22Rv1 (cell line): ENCODE data around the gene GALM.

Experiments
- ZFX ChIP-seq: fragments of 450-650 bp; IDR thresholded peaks from 2 replicates; pipeline ENCODE4 v1.6.1; 2017; ENCODE audit warnings: antibody characterized with exemption, borderline replicate concordance
- TF ChIP-seq, protein P1 (sequence below): fragments of 450-650 bp; IDR thresholded peaks from 2 replicates; pipeline ENCODE4 v1.5.1; 2017; ENCODE audit warnings: mild to moderate bottlenecking

- TF ChIP-seq, protein P1, sequence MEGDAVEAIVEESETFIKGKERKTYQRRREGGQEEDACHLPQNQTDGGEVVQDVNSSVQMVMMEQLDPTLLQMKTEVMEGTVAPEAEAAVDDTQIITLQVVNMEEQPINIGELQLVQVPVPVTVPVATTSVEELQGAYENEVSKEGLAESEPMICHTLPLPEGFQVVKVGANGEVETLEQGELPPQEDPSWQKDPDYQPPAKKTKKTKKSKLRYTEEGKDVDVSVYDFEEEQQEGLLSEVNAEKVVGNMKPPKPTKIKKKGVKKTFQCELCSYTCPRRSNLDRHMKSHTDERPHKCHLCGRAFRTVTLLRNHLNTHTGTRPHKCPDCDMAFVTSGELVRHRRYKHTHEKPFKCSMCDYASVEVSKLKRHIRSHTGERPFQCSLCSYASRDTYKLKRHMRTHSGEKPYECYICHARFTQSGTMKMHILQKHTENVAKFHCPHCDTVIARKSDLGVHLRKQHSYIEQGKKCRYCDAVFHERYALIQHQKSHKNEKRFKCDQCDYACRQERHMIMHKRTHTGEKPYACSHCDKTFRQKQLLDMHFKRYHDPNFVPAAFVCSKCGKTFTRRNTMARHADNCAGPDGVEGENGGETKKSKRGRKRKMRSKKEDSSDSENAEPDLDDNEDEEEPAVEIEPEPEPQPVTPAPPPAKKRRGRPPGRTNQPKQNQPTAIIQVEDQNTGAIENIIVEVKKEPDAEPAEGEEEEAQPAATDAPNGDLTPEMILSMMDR: no peak
- no peak for TF ChIP-seq ZFX
These were observed 72.0 kb downstream of the GALM start for GRCh38 chr2:38737925-38738324.
